CD4-positive, alpha-beta T cell treated with Interleukin-1 beta for 1 hour (primary cell): ENCODE results near the gene ARHGEF5.
"Not testable (repeated sequence)": the region's sequence is repeated elsewhere in the genome, so short reads cannot be mapped to it uniquely, and the experiment has no call there.

ENCODE experiments used
- DNase-seq, 2 donors: peaks; one replicate each; pipeline ENCODE4 v3.0.0-alpha.2; 2020 to 2022

ARHGEF5 gene

DNA sequence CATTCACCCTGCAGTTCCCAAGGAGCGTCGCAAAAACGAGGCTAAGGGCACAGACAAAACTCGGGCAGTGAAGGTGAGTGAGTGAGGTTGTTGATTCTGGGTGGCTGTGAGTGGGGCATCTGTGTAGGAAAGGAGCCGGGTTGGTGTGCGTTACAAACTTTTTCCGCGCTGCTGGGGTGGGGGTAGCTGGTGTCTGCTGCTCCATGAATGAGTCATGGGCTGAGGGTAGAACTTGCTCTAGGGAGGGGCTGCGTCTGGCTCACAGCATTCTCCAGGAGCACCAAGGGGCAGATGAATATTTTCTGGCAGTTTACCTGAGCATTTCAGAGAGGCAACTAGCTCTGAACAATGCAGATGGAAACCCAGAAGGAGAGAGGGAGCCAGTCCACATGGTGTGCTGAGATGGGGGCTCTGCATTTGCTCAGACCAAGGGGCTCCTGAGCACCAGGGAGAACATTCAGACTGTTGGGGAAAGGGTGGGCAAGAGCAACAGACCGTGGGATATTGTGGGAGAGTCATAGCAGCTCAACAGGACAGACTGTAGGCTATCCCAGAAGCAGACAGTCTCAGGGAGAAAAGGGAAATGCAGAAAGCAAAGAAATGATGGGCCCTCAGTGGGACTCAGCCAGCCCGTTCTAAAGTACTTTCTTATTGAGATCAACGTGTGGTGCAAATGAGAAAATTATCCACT lies 29.5 kb downstream of the ARHGEF5 start:
- DNase-seq, result no peak

DNA sequence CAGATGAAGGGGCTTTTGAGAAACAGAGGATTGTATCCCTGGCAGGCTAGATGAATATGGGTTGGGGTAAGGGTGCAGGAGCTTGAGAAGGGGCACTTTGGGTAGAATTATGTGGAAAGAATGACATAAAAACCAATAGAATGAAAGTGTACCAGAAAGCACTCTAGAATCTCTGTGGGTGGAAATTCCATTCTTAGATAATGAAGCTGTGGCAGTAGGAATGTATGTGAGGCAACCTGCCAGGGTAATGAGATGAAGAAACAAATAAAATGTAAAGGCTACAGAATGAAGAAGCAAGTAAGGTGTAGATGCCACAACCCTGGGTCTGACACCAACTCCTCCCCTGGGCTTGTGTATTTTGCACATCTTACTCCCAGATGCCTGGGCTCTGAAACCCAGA lies 31.5 kb downstream of the ARHGEF5 start:
- no peak for DNase-seq

- no peak for DNase-seq
These were observed 33.7 kb downstream of the ARHGEF5 start for GRCh38 chr7:144388950-144389349.

GRCh38 chr7:144390481-144390880 lies 35.3 kb downstream of the ARHGEF5 start:
- no peak for DNase-seq

- DNase-seq, result no peak
These were observed 35.8 kb downstream of the ARHGEF5 start for GRCh38 chr7:144391014-144391413.

- DNase-seq, result peak in 1 of 2 donors; percentile 67
These were observed 36.6 kb downstream of the ARHGEF5 start for GRCh38 chr7:144391823-144392255.

GRCh38 chr7:144397086-144397485 lies 41.9 kb downstream of the ARHGEF5 start:
- DNase-seq, result no peak

GRCh38 chr7:144398291-144398690 lies 43.1 kb downstream of the ARHGEF5 start:
- DNase-seq, result no peak

DNA sequence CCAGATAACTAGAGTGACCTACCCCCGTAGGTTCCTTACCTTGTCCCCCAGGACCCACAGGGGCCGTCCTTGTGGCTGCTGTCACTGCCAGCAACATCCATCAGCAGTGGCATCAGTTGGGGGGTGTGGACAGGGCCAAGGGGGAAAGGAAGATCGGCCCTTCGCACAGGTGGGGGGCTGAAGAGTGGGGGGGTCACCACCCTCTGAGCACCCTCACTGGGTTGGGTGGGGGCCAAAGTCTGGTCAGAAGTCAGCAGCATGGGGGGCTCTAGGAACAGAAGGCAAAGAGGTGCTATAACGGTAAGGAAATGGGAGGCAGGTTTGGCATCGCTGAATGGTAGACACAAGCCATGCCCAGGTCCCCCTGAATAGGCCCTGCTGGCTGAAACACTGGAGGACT lies 43.7 kb downstream of the ARHGEF5 start:
- DNase-seq, result no peak

- no peak for DNase-seq
These were observed 44.7 kb downstream of the ARHGEF5 start for GRCh38 chr7:144399946-144400345.

- DNase-seq, result no peak
These were observed 46.3 kb downstream of the ARHGEF5 start for GRCh38 chr7:144401490-144401889.

GRCh38 chr7:144403102-144403501 lies 47.9 kb downstream of the ARHGEF5 start:
- DNase-seq, result no peak

GRCh38 chr7:144403649-144404061 lies 48.5 kb downstream of the ARHGEF5 start, which contains the start of gene NOBOX:
Gene NOBOX (minus strand): TSS chr7:144403693.
- no peak for DNase-seq

GRCh38 chr7:144404946-144405345 lies 49.7 kb downstream of the ARHGEF5 start:
- no peak for DNase-seq

DNA sequence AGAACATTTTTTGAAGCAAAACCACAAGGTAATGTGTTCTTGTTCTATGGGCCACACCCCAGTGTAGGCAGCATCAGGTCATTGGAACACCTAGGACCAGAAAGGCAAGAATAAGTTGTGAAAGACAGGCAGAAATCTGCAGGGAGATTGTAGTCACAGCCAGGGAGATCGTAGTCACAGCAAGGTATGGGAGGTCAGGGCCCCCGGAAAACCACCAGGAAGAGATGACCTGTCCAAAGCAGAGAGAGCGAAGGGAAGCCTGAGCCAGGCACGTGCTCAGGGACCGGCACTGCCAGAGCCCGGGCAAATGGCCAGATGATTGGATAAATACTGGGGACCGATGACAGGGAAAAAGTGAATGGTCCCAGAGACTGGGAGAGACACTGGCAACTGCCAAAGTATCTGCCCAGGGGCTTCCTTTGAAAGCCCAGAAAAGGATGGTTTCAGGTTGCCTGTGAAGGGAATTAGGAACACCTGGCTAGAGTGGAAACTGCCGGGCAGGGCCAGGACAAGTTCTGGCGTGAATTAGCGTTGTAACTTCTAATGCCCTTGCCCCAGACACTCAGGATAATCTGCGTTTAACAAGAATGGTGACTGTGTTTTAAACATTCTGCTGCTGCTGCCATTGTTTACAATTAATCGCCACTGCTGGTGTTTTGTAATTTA lies 52.2 kb downstream of the ARHGEF5 start:
- no peak for DNase-seq

DNA sequence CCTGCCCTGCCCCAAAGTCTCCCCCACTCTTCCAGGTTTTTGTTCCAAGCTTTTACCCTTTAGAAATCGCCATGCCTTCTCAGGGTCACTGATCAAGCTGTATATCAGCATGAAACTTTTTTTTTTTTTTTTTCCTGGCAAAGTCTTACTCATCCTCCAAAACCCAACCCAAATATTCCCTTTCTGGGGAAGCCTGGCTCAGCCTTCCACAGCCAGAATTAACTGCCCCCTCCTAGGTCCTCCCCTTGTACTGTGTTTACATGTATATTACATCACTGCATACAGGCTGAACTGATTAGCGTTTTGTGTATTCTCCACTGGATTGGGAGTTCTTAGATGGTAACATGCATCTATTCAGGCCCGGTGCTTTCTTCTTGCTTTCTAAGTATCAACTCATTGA lies 52.9 kb downstream of the ARHGEF5 start:
- no peak for DNase-seq

- no peak for DNase-seq
These were observed 55.2 kb downstream of the ARHGEF5 start for GRCh38 chr7:144410441-144410840.

- DNase-seq, result no peak
These were observed 59.6 kb downstream of the ARHGEF5 start for GRCh38 chr7:144414815-144415214.

DNA sequence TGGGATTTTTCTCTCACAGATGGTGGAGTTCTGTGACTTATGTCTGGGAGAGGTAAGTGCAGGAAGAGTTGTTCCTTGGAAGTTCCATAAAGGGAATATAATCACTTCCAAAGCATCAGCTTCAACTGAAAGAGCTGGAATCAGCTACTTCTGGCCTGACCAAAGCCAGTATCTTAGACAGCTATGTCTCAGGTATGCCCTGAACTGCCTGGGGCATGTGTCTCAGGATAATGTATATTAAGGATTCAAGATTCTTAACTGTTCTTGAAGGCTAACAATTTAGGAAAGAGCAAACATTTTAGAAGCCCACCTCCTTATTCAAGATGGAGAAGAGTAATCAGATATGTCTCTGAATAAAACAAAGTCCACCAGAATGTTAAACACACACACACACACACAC lies 60.7 kb downstream of the ARHGEF5 start:
- DNase-seq, result no peak

GRCh38 chr7:144416341-144416740 lies 61.1 kb downstream of the ARHGEF5 start:
- no peak for DNase-seq

- not testable (repeated sequence) for DNase-seq
These were observed 63.7 kb downstream of the ARHGEF5 start for GRCh38 chr7:144418931-144419330.

GRCh38 chr7:144427539-144427938 lies 72.3 kb downstream of the ARHGEF5 start:
- DNase-seq, result not testable (repeated sequence)

GRCh38 chr7:144428431-144428830 lies 73.2 kb downstream of the ARHGEF5 start:
- no peak for DNase-seq
